GM12875 (cell line): Measurements from ENCODE around the gene SPNS2.
A peak's percentile ranks its signal among the peaks of the same experiment; 100 is the strongest.

Experiments used
- H3K4me3 ChIP-seq: one replicate; pipeline ENCODE4 v1.5.1; 2011; ENCODE audit warnings: low read depth, low read length, control low read depth
- CTCF ChIP-seq: IDR thresholded peaks from 2 replicates; pipeline ENCODE4 v1.5.1; 2011; ENCODE audit warnings: low read depth, mild to moderate bottlenecking, control low read depth, inconsistent platforms, low read length, moderate library complexity, borderline replicate concordance; ENCODE audit not compliant: insufficient read depth

SPNS2 gene

GRCh38 chr17:4566785-4567184 lies 68.1 kb downstream of the SPNS2 start:
- H3K4me3 ChIP-seq: no peak overlapping the region
- peak; percentile 70; the same call in 1 of the 2 replicates for TF ChIP-seq CTCF

- no peak overlapping the region for H3K4me3 ChIP-seq
- TF ChIP-seq CTCF: no peak
These were observed 70.9 kb downstream of the SPNS2 start for GRCh38 chr17:4569591-4569990.

- TF ChIP-seq CTCF: no peak
- no peak overlapping the region for H3K4me3 ChIP-seq
These were observed 73.5 kb downstream of the SPNS2 start for GRCh38 chr17:4572131-4572530.

- TF ChIP-seq CTCF: no peak
- no peak overlapping the region for H3K4me3 ChIP-seq
These were observed 74.4 kb downstream of the SPNS2 start for GRCh38 chr17:4573115-4573514.

GRCh38 chr17:4573669-4574068 lies 75.0 kb downstream of the SPNS2 start:
- no peak overlapping the region for H3K4me3 ChIP-seq
- no peak for TF ChIP-seq CTCF

GRCh38 chr17:4574448-4575045 lies 75.9 kb downstream of the SPNS2 start:
- no peak overlapping the region for H3K4me3 ChIP-seq
- TF ChIP-seq CTCF: no peak

GRCh38 chr17:4576161-4576558 lies 77.5 kb downstream of the SPNS2 start:
- no peak for TF ChIP-seq CTCF
- no peak overlapping the region for H3K4me3 ChIP-seq
